HUES64 (cell line): ENCODE results near the gene CCR9.

Source experiments
- H3K27ac ChIP-seq: 2 replicates; pipeline ENCODE4 v1.7.0; 2013; ENCODE audit warnings: low read depth, low read length, inconsistent platforms
- H3K27me3 ChIP-seq: 2 replicates; pipeline ENCODE4 v1.6.1; 2013; ENCODE audit warnings: mild to moderate bottlenecking, low read length; ENCODE audit not compliant: insufficient read depth
- H3K36me3 ChIP-seq: 2 replicates; pipeline ENCODE4 v1.6.1; 2013; ENCODE audit warnings: mild to moderate bottlenecking, low read length; ENCODE audit not compliant: insufficient read depth
- H3K4me1 ChIP-seq: 2 replicates; pipeline ENCODE4 v1.6.1; 2013; ENCODE audit warnings: mild to moderate bottlenecking, low read length, moderate library complexity; ENCODE audit not compliant: insufficient read depth
- H3K4me3 ChIP-seq: 2 replicates; pipeline ENCODE4 v1.5.1; 2013; ENCODE audit warnings: mild to moderate bottlenecking, low read length, moderate library complexity
- H3K9ac ChIP-seq: 2 replicates; pipeline ENCODE4 v1.6.1; 2013; ENCODE audit warnings: mild to moderate bottlenecking, low read depth, low read length
- H3K9me3 ChIP-seq: 2 replicates; pipeline ENCODE4 v1.6.1; 2013; ENCODE audit warnings: low read depth, low read length; ENCODE audit not compliant: insufficient read depth
- WGBS: fragments of 150-250, 120-280 bp; methylation state at CpG from one replicate; pipeline ENCODE4 v1.1.7; 2013; ENCODE audit warnings: missing lambda C conversion rate; 5-methylcytosine and 5-hydroxymethylcytosine counted together

CCR9 gene

DNA sequence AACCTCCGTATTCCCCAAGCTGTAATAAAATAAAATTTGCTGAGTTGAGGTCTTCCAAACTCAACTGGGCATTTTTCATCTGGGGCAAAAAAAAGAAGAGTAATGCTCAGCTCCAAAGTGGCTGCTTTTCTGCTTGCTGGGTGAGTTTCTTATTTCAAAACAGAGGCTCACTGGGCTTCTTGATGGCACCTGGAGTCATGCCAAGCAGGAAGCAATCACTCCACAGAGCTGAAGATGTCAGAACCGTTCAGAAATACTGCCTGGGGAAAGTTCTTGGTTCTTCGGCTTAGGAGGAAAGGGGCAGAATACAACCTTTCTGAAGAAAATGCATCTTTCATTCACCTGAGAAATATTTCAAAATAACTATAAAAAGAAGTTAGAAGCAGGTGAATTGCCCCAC lies 4.1 kb downstream of the CCR9 start:
- no peaks in the 10 kb centered on the region for H3K9me3 ChIP-seq
- no peaks in the 10 kb centered on the region for H3K4me1 ChIP-seq
- no peak overlapping the region for H3K27ac ChIP-seq
- no peak overlapping the region for H3K9ac ChIP-seq
- 90% methylated on average over 3 of the region's 3 CpGs for WGBS
- H3K27me3 ChIP-seq = no peaks in the 10 kb centered on the region
- no peak overlapping the region for H3K4me3 ChIP-seq
- H3K36me3 ChIP-seq = no peaks in the 10 kb centered on the region

DNA sequence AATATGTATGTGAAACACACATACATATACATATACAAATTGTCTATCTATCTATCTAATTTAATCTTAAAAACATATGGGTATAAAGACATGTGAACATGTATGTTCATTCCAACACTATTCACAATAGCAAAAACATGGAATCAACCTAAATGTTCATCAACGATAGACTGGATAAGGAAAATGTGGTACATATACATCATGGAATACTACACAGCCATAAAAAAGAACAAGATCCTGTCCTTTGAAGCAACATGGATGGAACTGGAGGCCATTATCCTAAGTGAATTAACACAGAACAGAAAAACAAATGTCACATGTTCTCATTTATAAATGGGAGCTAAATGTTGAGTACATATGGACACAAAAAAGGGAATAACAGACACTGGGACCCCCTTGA lies 5.8 kb downstream of the CCR9 start:
- H3K4me1 ChIP-seq = no peaks in the 10 kb centered on the region
- WGBS = no CpG with 5 or more reads among the region's 1 CpG
- H3K36me3 ChIP-seq = no peaks in the 10 kb centered on the region
- H3K9ac ChIP-seq = no peak overlapping the region
- no peak overlapping the region for H3K4me3 ChIP-seq
- H3K27me3 ChIP-seq = no peaks in the 10 kb centered on the region
- no peaks in the 10 kb centered on the region for H3K9me3 ChIP-seq
- H3K27ac ChIP-seq = no peak overlapping the region

- no peaks in the 10 kb centered on the region for H3K27me3 ChIP-seq
- no peaks in the 10 kb centered on the region for H3K36me3 ChIP-seq
- no peak overlapping the region for H3K27ac ChIP-seq
- WGBS = 95% methylated on average over 6 of the region's 6 CpGs
- no peaks in the 10 kb centered on the region for H3K4me1 ChIP-seq
- no peak overlapping the region for H3K4me3 ChIP-seq
- no peak overlapping the region for H3K9ac ChIP-seq
- no peaks in the 10 kb centered on the region for H3K9me3 ChIP-seq
Observed at GRCh38 chr3:45894015-45894414, 7.7 kb downstream of the CCR9 start.

DNA sequence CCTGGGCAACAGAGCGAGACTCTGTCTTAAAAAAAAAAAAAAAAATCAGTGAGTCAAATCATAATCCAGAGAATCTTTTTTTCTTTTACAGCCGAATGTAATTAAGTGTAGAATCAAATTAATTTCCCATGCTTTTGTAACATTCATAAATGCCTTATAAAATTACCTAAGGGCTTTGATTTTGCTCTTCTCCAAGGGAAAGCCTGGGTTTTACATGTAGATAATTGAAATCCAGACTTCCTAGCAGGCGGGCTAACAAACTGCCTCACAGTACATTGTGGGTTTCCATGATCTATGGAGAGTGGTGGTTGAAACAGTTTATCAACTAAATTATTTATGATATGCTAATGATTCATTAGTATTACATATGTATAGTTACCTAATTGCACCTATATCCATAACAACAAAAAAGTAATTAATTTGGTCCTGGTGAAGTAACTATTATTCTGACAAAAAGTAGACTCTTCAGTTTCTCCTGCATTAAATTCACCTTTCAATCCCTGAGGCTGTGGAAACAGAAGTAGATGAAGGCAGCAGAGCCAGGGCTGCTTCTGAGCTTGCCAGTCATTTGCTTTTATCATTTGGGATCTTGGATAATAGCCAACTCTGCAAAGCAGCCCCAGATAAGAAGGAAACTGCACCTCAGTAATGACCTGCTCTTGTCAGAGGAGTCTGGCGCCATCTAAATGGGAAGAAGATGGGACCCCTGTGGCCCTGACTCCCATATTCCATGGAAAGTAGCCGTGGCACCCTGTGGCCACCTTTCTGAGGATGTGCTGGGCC lies 9.5 kb downstream of the CCR9 start:
- no peak overlapping the region for H3K4me3 ChIP-seq
- whole genome bisulfite sequencing = 95% methylated on average over 3 of the region's 5 CpGs
- no peak overlapping the region for H3K27ac ChIP-seq
- H3K4me1 ChIP-seq = no peaks in the 10 kb centered on the region
- no peaks in the 10 kb centered on the region for H3K9me3 ChIP-seq
- no peaks in the 10 kb centered on the region for H3K27me3 ChIP-seq
- H3K9ac ChIP-seq = no peak overlapping the region
- H3K36me3 ChIP-seq = no peaks in the 10 kb centered on the region

DNA sequence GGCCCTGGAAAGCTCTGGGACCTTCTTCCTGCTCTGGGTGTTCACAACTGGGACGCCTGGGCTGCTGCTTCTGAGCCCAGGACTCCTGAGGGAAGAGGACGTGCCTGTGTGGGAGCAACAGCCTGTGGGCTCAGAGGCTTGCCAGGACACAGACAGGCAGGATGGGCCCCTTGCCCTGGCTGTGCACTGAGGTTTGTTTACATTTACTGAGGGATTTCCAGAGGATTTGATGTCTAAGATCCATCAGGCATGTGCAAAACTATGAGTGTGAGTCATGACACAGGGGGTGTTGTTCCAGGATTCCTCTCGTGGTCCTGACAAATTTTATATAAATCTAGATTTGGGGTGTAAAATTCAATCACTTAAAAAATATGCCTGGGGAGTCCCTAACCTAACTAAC lies 10.6 kb downstream of the CCR9 start:
- Histone ChIP-seq H3K4me1 (no peaks in the 10 kb centered on the region), H3K4me3 (no peak overlapping the region), H3K36me3 (no peaks in the 10 kb centered on the region), H3K9me3 (no peaks in the 10 kb centered on the region), H3K9ac (no peak overlapping the region), H3K27ac (no peak overlapping the region), H3K27me3 (no peaks in the 10 kb centered on the region)
- 88% methylated on average over 3 of the region's 3 CpGs for WGBS

DNA sequence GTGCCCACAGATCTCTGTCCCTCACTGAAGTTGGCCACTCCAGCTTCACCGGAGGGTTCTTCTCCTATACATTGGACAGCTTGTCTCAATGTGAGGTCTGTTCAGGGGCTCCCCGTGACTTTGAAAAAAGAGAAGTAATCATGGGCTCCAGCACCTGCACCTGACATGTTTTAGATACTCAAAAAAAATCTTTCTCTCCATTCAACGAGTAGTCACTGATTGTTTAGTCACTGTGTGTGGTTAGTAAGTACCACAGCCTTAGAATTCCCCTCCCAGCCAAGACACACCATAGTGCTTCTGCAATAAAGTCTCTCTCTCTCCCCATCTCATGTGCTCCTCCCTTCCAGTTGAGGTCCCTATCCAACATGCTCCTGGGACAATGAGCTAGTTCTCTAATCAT lies 18.6 kb downstream of the CCR9 start:
- Histone ChIP-seq H3K9me3 (no peaks in the 10 kb centered on the region), H3K4me3 (no peak overlapping the region), H3K4me1 (no peaks in the 10 kb centered on the region), H3K9ac (no peak overlapping the region), H3K27me3 (no peaks in the 10 kb centered on the region), H3K27ac (no peak overlapping the region), H3K36me3 (no peaks in the 10 kb centered on the region)
- 91% methylated on average over 2 of the region's 3 CpGs for WGBS

DNA sequence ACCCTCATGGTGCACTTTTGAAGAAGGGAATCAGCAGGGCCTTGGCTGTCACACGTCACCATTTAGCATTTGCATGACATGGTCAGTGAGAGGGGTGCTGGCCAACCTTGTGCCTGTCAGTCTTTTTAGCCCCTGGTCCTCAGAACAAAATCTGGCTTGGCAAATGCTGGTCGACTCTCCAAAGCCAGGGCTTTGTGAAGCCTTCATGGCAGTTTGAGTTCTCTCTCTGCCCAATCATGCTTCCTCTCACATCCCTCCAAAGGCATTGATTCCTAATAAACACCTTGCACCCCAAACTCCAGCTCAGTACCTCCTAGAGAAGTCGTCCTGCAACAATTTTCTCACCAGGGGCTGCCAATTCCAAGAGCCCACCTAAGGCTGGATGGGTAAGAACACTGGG lies 19.4 kb downstream of the CCR9 start:
- H3K9me3 ChIP-seq = no peaks in the 10 kb centered on the region

GRCh38 chr3:45906681-45907407 lies 20.5 kb downstream of the CCR9 start:
- H3K36me3 ChIP-seq = no peaks in the 10 kb centered on the region
- no peaks in the 10 kb centered on the region for H3K9me3 ChIP-seq
- no peaks in the 10 kb centered on the region for H3K4me1 ChIP-seq
- H3K27ac ChIP-seq = no peak overlapping the region
- no peak overlapping the region for H3K4me3 ChIP-seq
- H3K9ac ChIP-seq = no peak overlapping the region
- WGBS = 73% methylated on average over 9 of the region's 9 CpGs
- H3K27me3 ChIP-seq = no peaks in the 10 kb centered on the region

More for the DNA sequence above, 19.4 kb downstream of the CCR9 start:
- no peak overlapping the region for H3K4me3 ChIP-seq
- 79% methylated on average over 3 of the region's 3 CpGs for WGBS
- no peaks in the 10 kb centered on the region for H3K36me3 ChIP-seq
- no peaks in the 10 kb centered on the region for H3K27me3 ChIP-seq
- no peak overlapping the region for H3K27ac ChIP-seq
- no peaks in the 10 kb centered on the region for H3K4me1 ChIP-seq
- H3K9ac ChIP-seq = no peak overlapping the region

GRCh38 chr3:45907769-45908705 lies 21.7 kb downstream of the CCR9 start:
- Histone ChIP-seq H3K36me3 (no peaks in the 10 kb centered on the region), H3K27me3 (no peaks in the 10 kb centered on the region), H3K27ac (no peak overlapping the region), H3K4me1 (no peaks in the 10 kb centered on the region), H3K9ac (no peak overlapping the region), H3K9me3 (no peaks in the 10 kb centered on the region), H3K4me3 (no peak overlapping the region)
- WGBS = 92% methylated on average over 13 of the region's 13 CpGs

DNA sequence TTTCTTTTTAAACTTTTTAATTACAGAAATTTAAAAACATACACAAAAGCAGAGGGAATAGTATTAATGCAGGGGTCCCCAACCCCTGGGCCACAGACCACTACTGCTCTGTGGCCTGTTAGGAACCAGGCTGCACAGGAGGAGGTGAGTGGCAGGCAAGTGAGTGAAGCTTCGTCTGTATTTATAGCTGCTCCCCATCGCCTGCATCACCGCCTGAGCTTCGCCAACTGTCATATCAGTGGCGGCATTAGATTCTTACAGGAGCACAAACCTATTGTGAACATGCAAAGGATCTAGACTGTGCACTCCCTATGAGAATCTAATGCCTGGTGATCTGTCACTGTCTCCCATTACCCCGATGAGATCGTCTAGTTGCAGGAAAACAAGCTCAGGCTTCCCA lies 22.4 kb downstream of the CCR9 start:
- Histone ChIP-seq H3K4me3 (no peak overlapping the region), H3K36me3 (no peaks in the 10 kb centered on the region), H3K9ac (no peak overlapping the region), H3K27ac (no peak overlapping the region), H3K9me3 (no peaks in the 10 kb centered on the region), H3K4me1 (no peaks in the 10 kb centered on the region), H3K27me3 (no peaks in the 10 kb centered on the region)
- WGBS = 92% methylated on average over 7 of the region's 7 CpGs

DNA sequence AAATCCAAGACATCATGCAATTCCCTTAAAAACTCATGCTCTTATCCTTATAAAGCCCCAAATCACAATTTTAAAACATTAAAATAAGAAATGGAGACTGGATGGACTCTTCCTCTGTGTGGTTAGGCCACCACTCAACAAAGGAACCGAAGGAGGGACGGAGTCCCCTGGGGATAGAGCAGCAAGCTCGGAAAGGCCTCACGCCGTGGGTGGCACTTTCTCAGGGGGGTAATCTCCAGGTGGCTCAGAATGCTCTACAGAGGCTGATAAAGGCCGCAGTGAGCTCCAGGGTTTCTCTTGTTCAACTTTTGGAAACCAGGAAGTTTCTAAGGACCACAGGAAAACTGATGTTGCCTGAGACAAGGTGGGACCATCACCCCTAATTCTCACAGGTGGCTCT lies 23.2 kb downstream of the CCR9 start:
- WGBS = 85% methylated on average over 6 of the region's 6 CpGs
- Histone ChIP-seq H3K36me3 (no peaks in the 10 kb centered on the region), H3K9ac (no peak overlapping the region)

More for the DNA sequence above, 23.2 kb downstream of the CCR9 start:
- Histone ChIP-seq H3K9me3 (no peaks in the 10 kb centered on the region), H3K27ac (no peak overlapping the region), H3K4me3 (no peak overlapping the region), H3K4me1 (no peaks in the 10 kb centered on the region), H3K27me3 (no peaks in the 10 kb centered on the region)
